GM18868 (cell line): Measurements from ENCODE around the gene TGM2.

ENCODE experiments used
- ATAC-seq: cut with Tn5 transposase; IDR thresholded peaks from one replicate; pipeline ENCODE4 v1.9.1; 2021; ENCODE audit warnings: mild to moderate bottlenecking, moderate library complexity; ENCODE audit not compliant: unreplicated experiment

The TGM2 gene

GRCh38 chr20:38134427-38135270 is 30.4 kb downstream of the TGM2 start:
- ATAC-seq, result no peak

- no peak for ATAC-seq
These were observed 31.2 kb downstream of the TGM2 start for GRCh38 chr20:38133680-38134426.

- no peak for ATAC-seq
These were observed 32.1 kb downstream of the TGM2 start for GRCh38 chr20:38132910-38133501.

GRCh38 chr20:38132156-38132909 is 32.7 kb downstream of the TGM2 start:
- ATAC-seq, result no peak

- ATAC-seq, result no peak
These were observed 33.4 kb downstream of the TGM2 start for GRCh38 chr20:38131588-38132121.

DNA sequence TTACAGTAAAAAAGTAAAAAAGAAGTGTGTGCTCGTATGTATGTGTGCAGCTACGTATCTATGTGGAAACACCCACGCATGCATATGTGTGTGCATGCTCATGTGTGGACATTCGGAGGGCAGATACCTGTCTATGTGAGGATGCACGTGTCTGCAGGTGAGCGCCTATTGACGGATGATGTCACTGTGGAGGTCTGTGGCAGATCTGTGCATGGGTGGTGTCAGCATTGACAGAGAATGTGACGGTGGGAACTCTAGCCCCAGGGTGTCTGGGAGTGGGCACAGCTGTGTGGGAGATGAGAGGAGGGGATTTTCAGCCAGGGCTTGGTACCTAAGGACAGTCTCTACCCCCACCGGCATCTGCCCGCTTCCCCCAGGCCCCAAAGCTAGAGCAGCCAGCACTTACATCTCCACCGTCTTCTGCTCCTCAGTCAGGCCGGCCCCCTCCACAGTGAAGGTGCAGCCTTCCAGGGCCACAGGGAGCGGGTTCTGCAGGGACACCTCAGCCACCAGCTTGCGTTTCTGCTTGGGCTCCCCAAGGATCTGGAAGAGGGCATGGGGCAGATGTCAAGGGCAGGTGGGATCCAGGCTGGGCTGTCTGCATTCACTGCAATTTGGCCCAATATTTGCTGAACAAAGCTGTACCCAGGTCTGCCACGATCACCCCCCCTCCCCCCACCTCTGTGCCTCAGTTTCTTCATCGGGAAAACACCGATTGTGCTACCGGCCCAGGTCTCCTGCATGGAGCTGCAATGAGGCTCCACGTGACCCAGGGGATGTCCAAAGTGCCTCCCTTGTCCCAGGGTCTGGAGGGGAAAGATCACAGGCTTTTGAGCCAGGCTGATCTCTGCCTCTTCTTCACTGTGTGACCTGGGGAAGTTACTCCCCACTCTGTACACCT is 34.1 kb downstream of the TGM2 start:
- ATAC-seq, result no peak

- no peak for ATAC-seq
These were observed 35.0 kb downstream of the TGM2 start for GRCh38 chr20:38129893-38130609.

DNA sequence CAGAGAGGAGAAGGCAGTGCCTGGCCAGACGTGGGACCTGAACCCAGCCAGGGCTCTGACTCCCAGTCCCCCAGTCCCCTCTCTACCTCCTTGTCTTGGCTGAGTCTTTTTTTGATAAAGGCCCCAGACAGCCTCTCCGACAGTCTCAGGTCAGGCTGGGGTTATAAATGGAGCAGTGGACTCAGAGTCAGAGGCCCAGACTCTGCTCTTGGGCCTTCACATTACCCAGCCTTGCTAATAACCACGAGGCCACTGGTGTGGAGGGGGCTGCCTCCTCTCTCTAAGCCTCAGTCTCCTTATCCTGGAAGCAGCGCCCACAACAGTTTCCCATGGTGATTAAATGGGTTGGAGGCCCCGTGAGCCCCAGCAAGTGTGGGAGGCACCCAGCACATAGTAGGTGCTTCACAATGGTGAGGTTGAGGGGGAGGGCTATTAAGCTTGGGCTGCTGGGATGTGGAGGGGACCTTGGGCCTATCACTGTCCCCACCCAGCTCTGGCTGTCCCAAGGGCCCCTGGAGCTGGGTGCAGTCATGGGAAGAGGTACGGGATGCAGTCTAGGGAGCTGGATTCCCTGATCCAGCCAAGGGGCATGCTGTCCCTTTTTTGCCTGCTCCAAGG is 35.7 kb downstream of the TGM2 start:
- ATAC-seq, result no peak

- no peak for ATAC-seq
These were observed 36.4 kb downstream of the TGM2 start for GRCh38 chr20:38128691-38129090.

DNA sequence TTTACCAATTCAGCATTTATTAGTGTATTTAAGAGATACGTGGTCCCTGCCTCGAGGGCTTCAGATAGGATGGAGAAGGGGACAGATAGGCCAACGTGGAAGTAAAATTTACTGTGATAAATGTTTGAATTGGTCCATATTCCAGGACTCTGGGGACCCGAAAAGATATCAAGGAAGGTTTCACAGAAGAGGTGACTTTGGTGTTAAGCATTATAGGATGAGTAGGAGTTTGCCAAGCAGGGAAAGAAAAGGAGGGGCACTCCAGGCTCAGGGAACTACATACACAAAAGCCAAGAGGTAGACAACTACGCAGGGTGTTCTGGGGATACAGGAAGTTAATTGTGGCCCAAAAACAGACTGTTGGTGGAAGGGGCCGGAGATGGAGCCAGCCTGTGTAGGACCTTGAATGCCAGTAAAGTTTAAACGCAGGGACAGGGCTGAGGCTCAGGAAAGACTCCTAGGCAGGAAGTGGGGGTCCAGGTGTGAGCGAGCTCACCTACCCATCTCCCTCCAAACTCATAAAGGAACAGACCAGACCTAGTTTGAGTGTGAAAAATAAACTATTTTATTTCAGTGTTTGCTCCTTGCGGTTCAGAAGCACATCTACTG is 37.0 kb downstream of the TGM2 start:
- ATAC-seq, result no peak

DNA sequence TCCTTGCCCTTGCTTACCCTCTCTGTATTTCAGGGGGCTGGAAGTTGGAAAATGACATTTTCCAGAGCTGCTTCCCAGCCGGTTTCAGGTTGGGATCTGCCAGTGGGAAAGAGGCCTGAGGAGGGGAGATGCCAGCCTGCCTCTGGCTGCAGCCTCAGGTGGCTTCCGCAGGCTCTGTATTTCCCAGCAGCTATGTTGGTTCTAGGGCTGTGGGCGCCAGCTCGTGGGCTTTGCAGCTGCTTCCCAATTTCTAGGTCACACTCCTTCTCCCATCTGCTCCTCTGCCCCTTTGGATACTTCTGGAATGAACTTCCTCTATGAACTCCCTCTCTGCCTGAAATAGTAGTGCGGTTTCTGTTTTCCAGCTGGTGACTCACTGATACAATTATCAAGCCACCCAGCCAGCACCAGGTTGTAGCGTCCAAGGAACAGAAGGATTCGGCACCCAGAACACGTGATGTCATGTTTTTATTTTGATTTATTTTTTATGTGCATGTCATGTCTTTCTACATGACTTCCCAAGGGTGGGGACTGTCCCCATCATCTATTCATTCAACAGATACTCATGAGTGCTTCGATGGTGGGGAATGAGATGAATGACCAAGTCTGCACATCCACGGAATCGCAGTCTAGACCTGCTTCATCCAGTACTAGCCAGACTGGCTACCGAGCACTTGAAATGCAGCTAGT is 38.0 kb downstream of the TGM2 start:
- ATAC-seq, result no peak

DNA sequence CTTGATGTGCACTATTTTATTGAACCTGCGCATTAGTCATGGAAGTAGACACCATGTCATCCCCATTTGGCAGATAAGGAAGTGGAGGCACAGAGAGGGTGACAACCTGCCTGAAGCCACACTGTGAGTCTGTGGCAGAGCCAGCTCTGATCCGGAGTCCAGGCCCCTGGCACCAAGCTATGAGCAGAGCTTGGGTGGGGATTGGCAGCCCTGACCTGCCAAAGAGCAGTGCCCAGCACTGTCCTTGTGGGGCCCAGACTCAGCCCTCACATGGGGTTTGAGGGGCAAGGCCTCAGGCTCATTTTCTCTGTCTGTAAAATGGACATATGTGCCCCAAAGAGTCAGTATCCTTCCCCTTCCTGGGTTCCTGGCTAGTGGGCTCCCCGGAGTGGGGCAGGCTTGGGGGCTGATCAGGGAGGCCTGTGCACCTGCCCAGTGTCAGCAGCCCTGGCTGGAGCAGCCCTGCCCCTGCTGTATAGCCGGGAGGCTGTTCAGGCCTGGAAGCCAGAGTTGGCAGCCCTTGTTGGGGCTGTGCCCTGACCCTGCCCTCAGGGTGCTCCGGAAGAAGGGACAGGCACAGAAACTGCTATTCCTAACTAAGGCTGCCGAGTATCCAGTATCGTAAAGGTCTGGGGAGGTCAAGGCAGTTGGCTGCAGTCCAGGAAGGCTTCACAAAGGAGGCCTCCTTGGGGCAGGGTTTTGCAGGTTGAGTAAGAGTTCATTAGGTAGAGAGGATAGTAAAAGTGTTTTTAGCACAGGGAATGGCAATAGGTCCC is 38.7 kb downstream of the TGM2 start:
- no peak for ATAC-seq

DNA sequence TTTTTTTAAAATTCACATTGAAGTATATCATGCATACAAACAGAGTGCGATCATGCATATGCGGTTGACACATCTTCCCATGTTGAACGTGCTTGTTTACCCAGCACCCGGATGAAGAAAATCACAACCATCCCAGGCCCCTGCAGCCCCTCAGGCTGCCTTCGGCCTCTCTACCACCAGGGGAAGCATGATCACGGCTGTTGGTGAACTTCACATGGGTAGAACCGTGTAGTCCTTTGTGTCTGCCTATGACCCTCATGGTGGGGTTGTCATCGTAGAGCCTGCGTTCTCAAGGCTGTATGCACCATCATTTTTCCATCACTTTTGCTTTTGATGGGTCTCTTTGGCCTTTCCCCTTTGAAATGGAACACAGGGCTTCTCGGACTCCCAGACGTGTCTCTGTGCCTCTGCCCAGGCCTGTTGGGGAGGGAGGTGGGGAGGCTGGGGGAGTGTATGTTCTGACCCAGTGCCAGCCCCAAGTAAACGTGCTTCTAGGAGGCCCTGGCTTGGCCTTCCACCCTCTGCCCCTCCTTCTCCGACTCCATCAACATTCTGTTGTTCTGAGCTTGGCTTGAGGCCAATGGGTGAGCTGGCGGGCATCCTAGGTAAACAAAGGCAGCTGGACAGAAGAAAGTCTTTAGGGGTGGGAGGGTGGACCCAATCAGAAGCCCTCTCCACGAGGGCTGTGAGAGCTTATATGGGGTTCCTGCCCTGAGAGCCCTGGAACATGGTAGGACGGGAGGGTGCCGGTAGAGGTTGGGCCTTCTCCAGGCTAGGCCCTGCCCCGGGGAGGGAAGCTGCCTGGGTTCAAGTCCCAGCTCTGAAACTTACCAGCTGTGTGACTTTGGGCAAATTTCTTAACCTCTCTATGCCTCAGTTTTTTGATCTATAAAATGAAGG is 39.7 kb downstream of the TGM2 start:
- ATAC-seq, result no peak

DNA sequence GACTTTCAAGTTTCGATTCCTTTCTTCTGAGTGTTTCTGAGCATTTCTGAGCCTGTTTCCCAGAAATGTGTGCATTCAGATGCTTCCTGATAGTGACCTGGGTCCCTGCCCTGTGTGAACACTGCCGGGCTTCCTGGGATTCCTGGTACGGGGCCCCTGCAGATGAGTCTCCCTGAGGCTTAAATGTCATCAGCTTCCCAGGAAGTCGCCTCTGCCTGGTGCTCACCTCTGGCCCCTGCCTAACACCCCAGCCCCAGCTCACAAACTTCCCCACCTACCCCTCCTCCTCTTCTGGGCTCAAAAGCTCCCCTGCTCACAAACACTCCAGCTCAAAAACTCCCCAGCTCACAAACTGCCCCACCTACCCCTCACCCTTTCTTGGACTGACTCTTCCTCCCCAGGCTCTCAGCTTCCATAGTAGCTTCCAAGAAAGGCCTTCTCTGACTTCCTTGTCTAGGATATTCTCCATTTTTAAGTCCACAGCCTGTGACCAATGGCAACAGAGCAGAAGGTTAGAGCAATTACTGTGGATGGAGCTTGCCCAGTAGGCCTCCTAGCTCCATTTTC is 42.0 kb downstream of the TGM2 start:
- ATAC-seq, result no peak

- no peak for ATAC-seq
These were observed 43.3 kb downstream of the TGM2 start for GRCh38 chr20:38121741-38122140.

DNA sequence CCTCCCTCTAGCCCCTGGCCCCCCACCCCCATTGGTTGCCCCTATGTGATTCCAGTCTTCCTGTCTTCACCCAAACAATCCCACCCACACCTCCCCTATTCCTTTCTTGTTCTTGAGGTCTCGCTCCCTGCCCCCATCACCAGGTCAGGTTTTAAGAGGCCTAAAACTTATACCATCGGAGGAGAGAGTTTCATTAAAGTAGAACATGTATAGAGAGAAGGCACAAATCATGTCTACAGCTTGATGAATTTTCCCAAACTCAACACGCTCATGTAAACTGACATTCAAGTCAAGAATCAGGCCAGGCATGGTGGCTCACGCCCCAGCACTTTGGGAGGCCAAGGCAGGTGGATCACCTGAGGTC is 44.5 kb downstream of the TGM2 start:
- no peak for ATAC-seq
